GM12878 (cell line): ENCODE measurements around the gene COX6B1. TPM values are rescaled to one million over a fixed set of nuclear protein-coding genes. Genes with fewer than 3 reads are reported as not detected.

Source experiments
- BCL11A ChIP-seq: IDR thresholded peaks from 2 replicates; pipeline ENCODE4 v1.6.1; 2011; ENCODE audit warnings: low read depth, low read length
- BHLHE40 ChIP-seq, 2 experiments: fragments of 450-650 bp in 1 of 2; IDR thresholded peaks; 2 replicates each; pipeline ENCODE4 v1.6.1; 2011 to 2017; ENCODE audit warnings: low read depth in 2 of 2, borderline replicate concordance in 1 of 2, improper control_type of control experiment in 1 of 2, low read length in 1 of 2, mild to moderate bottlenecking in 1 of 2
- BRCA1 ChIP-seq: IDR thresholded peaks from 2 replicates; pipeline ENCODE4 v1.6.1; 2011; ENCODE audit warnings: low read depth, low read length, improper control_type of control experiment
- CHD2 ChIP-seq: IDR thresholded peaks from 2 replicates; pipeline ENCODE4 v1.6.1; 2011; ENCODE audit warnings: low read depth, low read length, improper control_type of control experiment, borderline replicate concordance
- CTCF ChIP-seq, 3 experiments: IDR thresholded peaks in 2 of 3; conservative IDR thresholded peaks in 1 of 3; 2 replicates each; pipeline ENCODE4 v1.5.1; 2011; ENCODE audit warnings: low read depth in 3 of 3, low read length in 3 of 3, mild to moderate bottlenecking in 3 of 3, control low read depth in 2 of 3, moderate library complexity in 2 of 3, inconsistent platforms in 1 of 3, mixed read lengths in 1 of 3; ENCODE audit not compliant: control insufficient read depth in 2 of 3, insufficient read depth in 1 of 3; ENCODE audit errors: extremely low read depth in 1 of 3
- EED ChIP-seq: sonication (generic); IDR thresholded peaks from 2 replicates; pipeline ENCODE4 v1.6.1; 2016; ENCODE audit warnings: antibody characterized with exemption, low read depth
- GATAD2B ChIP-seq: fragments of 450-650 bp; conservative IDR thresholded peaks from 2 replicates; pipeline ENCODE4 v1.6.1; 2017; ENCODE audit warnings: low read depth, mild to moderate bottlenecking, moderate library complexity
- JUNB ChIP-seq: IDR thresholded peaks from 2 replicates; pipeline ENCODE4 v1.6.1; 2016; ENCODE audit warnings: antibody characterized with exemption, mild to moderate bottlenecking
- KLF5 ChIP-seq: fragments of 450-650 bp; IDR thresholded peaks from 2 replicates; pipeline ENCODE4 v1.6.1; 2014; ENCODE audit warnings: mild to moderate bottlenecking; ENCODE audit not compliant: partially characterized antibody
- LARP7 ChIP-seq: fragments of 450-650 bp; IDR thresholded peaks from 2 replicates; pipeline ENCODE4 v1.6.1; 2017; ENCODE audit warnings: mild to moderate bottlenecking
- MAX ChIP-seq: IDR thresholded peaks from 2 replicates; pipeline ENCODE4 v1.6.1; 2012; ENCODE audit warnings: low read depth, low read length, improper control_type of control experiment
- RCOR1 ChIP-seq: conservative IDR thresholded peaks from 2 replicates; pipeline ENCODE4 v1.6.1; 2012; ENCODE audit warnings: low read depth, low read length, improper control_type of control experiment
- RELA ChIP-seq: fragments of 450-650 bp; IDR thresholded peaks from 2 replicates; pipeline ENCODE4 v1.8.0; 2014; ENCODE audit warnings: borderline replicate concordance; ENCODE audit not compliant: partially characterized antibody
- RUNX3 ChIP-seq: IDR thresholded peaks from 2 replicates; pipeline ENCODE4 v1.6.1; 2012; ENCODE audit warnings: low read length, inconsistent platforms
- SIX5 ChIP-seq: IDR thresholded peaks from 2 replicates; pipeline ENCODE4 v1.6.1; 2011; ENCODE audit warnings: mild to moderate bottlenecking, low read depth, low read length, moderate library complexity; ENCODE audit not compliant: severe bottlenecking
- SMC3 ChIP-seq: IDR thresholded peaks from 2 replicates; pipeline ENCODE4 v1.6.1; 2011; ENCODE audit warnings: low read length, improper control_type of control experiment, borderline replicate concordance
- STAT1 ChIP-seq: fragments of 450-650 bp; conservative IDR thresholded peaks from 2 replicates; pipeline ENCODE4 v1.6.1; 2014; ENCODE audit warnings: antibody characterized with exemption, mild to moderate bottlenecking
- SUZ12 ChIP-seq: fragments of 200-600 bp; sonication (generic); IDR thresholded peaks from one replicate; pipeline ENCODE4 v1.6.1; 2018; ENCODE audit warnings: antibody characterized with exemption, mild to moderate bottlenecking; ENCODE audit not compliant: unreplicated experiment
- TBL1XR1 ChIP-seq: IDR thresholded peaks from 2 replicates; pipeline ENCODE4 v1.6.1; 2012; ENCODE audit warnings: low read depth, low read length, improper control_type of control experiment
- ZNF687 ChIP-seq: fragments of 450-650 bp; IDR thresholded peaks from 2 replicates; pipeline ENCODE4 v1.6.1; 2017; ENCODE audit warnings: mild to moderate bottlenecking, moderate library complexity
- polyA plus RNA-seq, 11 experiments: library from polyadenylated mRNA; depleted of rRNA in 4 of 11; unstranded in 6 of 11; stranded (reverse) in 5 of 11; fragments of >200 nt; fragmentation: Nextera tagmentation in 4 of 11; fragmentation: Illumina TruSeq in 1 of 11; extraction: Ambion mirVana in 4 of 11; extraction: Trizol in 1 of 11; gene quantifications; 1 replicate in 1 of 11; 2 replicates in 10 of 11; pipeline versions ENCODE4 v1.2.1 to v1.2.3, GENCODE V29; 2011 to 2016; ENCODE audit warnings: inconsistent platforms in 2 of 11, missing spikeins in 2 of 11, low read depth in 1 of 11
- total RNA-seq, 4 experiments: library from RNA; depleted of rRNA in 3 of 4; stranded (reverse); fragments of >200 nt in 3 of 4; fragmentation: Illumina TruSeq in 1 of 4; extraction: Trizol in 1 of 4; gene quantifications; 2 replicates each; pipeline versions ENCODE4 v1.2.1 to v1.2.3, GENCODE V29; 2013 to 2021
- TF ChIP-seq, protein P1 (sequence below): IDR thresholded peaks from 2 replicates; pipeline ENCODE4 v1.6.1; 2012; ENCODE audit warnings: low read length, inconsistent platforms

The COX6B1 gene
- total and polyA plus RNA-seq, 10 of the 15 experiments (the other 5 are each of a cell fraction or from before 2014, with no cell fraction given): 500 to 1,700 (median 862) TPM

GRCh38 chr19:35648017-35648961 is at the start of gene COX6B1 (continued):
- TF ChIP-seq ZNF687 (peak; percentile 47; the same call in 1 of the 2 replicates), MAX (0 out of 2 replicates have a peak, but pooled peaks have one; percentile 30), RUNX3 (peak; percentile 47), SIX5 (peak; percentile 2), BCL11A (no peak), JUNB (no peak), CHD2 (peak; percentile 87), SUZ12 (no peak), KLF5 (no peak), SMC3 (no peak), TBL1XR1 (no peak), STAT1 (no peak), BRCA1 (no peak), LARP7 (no peak), CTCF (IDR thresholded peaks at IDR 0.05 in 2 of 3, conservative IDR thresholded peaks at IDR 0.05 in 1 of 3; ENCODE audit: control insufficient read depth in 2 of 3, extremely low read depth in 1 of 3, insufficient read depth in 1 of 3, low read depth in 3 of 3, low read length in 3 of 3) (no peak), BHLHE40 (IDR thresholded peaks at IDR 0.05; ENCODE audit: borderline replicate concordance in 1 of 2, low read depth in 2 of 2, low read length in 1 of 2) (0 out of 4 replicates have a peak, but pooled peaks of 1 of the 2 experiments have one; percentile 9), RELA (peak; percentile 39), RCOR1 (no peak), EED (no peak), GATAD2B (no peak)
- TF ChIP-seq, protein P1, sequence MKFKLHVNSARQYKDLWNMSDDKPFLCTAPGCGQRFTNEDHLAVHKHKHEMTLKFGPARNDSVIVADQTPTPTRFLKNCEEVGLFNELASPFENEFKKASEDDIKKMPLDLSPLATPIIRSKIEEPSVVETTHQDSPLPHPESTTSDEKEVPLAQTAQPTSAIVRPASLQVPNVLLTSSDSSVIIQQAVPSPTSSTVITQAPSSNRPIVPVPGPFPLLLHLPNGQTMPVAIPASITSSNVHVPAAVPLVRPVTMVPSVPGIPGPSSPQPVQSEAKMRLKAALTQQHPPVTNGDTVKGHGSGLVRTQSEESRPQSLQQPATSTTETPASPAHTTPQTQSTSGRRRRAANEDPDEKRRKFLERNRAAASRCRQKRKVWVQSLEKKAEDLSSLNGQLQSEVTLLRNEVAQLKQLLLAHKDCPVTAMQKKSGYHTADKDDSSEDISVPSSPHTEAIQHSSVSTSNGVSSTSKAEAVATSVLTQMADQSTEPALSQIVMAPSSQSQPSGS: no peak
